GM19372 (cell line): ENCODE results near the gene ELP1.

Experiments
- ATAC-seq: cut with Tn5 transposase; IDR thresholded peaks from one replicate; pipeline ENCODE4 v1.9.1; 2021; ENCODE audit warnings: mild to moderate bottlenecking, low read depth, moderate library complexity; ENCODE audit not compliant: unreplicated experiment

The ELP1 gene

GRCh38 chr9:108830272-108830671 lies 103.7 kb downstream of the ELP1 start:
- ATAC-seq, result no peak

- ATAC-seq, result no peak
Observed at GRCh38 chr9:108823829-108824228, 110.1 kb downstream of the ELP1 start.
